Uterus (tissue), 4 donors: ENCODE measurements around the gene IL17B. TPM values are rescaled to one million over a fixed set of nuclear protein-coding genes. Genes with fewer than 3 reads are reported as not detected.

ENCODE experiments used
- DNase-seq, 2 donors: peaks; one replicate each; pipeline ENCODE4 v3.0.0-alpha.2; 2019 to 2020
- H3K27ac ChIP-seq, 2 donors: fragments of 200-600 bp; sonication (generic); 1 replicate in 1 of 2; 2 replicates in 1 of 2; pipeline ENCODE4 v1.5.1; 2016 to 2018
- H3K27me3 ChIP-seq, 2 donors: fragments of 200-600 bp; sonication (generic); one replicate each; pipeline ENCODE4 v1.5.1; 2018 to 2019; ENCODE audit warnings: control low read depth in 1 of 2
- H3K36me3 ChIP-seq, 2 donors: fragments of 200-600 bp; sonication (generic); one replicate each; pipeline ENCODE4 v1.5.1; 2019; ENCODE audit warnings: control low read depth in 1 of 2
- H3K4me1 ChIP-seq, 2 donors: fragments of 200-600 bp; sonication (generic); one replicate each; pipeline ENCODE4 v1.5.1; 2018 to 2019; ENCODE audit warnings: control low read depth in 1 of 2
- H3K4me3 ChIP-seq, 2 donors: fragments of 200-600 bp; sonication (generic); 1 replicate in 1 of 2; 2 replicates in 1 of 2; pipeline ENCODE4 v1.5.1; 2018 to 2019; ENCODE audit warnings: mild to moderate bottlenecking in 1 of 2
- H3K9me3 ChIP-seq, 2 donors: fragments of 200-600 bp; sonication (generic); one replicate each; pipeline ENCODE4 v1.5.1; 2019; ENCODE audit warnings: control low read depth in 1 of 2
- POLR2A ChIP-seq, 2 donors: fragments of 450-650 bp; IDR thresholded peaks; one replicate each; pipeline ENCODE4 v1.6.1; 2016; ENCODE audit warnings: antibody characterized with exemption in 2 of 2, mild to moderate bottlenecking in 1 of 2, moderate library complexity in 1 of 2
- intact Hi-C: fragments of 100-400 bp; cut with DNase I; formaldehyde crosslinking; loops from one replicate; pipeline ENCODE4 v1.15.1; 2023; ENCODE audit warnings: low total_unique reads
- total RNA-seq, 4 donors: library from RNA; depleted of rRNA in 3 of 4; stranded (reverse); fragments of >200 nt in 3 of 4; gene quantifications; one replicate each; pipeline versions ENCODE4 v1.1.0 to v1.2.4, GENCODE V29; 2014 to 2023
- TF ChIP-seq, protein P1 (sequence below), 4 experiments: fragments of 200-600 bp in 2 of 4; fragments of 450-650 bp in 2 of 4; sonication (generic) in 2 of 4; IDR thresholded peaks; one replicate each; pipeline ENCODE4 v1.5.1; 2016 to 2019; ENCODE audit warnings: antibody characterized with exemption in 4 of 4, mild to moderate bottlenecking in 2 of 4, moderate library complexity in 1 of 4
- donor health status: DM: yes; HTN: yes; CAD: no.

Gene IL17B
- total RNA-seq, 4 donors from 2014 or later, result 1.6 to 2.3 TPM; not detected in 2

DNA sequence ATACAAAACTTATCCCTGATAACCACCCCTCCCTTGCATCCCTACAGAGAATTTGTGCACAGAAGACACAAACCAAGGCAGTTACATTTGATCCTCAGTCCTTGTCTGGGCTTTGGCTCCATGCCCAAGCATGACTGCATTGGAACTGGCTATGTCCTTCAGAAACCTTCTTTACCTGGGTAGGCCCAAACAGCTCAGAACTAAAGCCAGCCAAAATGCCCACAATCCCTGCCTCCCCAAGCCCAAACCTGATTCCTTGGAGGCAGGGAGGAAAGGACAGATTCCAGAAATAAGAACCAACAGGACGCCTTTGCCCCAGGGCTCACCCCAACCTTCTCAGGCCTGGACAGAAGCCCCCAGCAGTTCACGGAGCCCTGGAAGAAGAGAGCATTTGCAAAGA is 8.2 kb downstream of the IL17B start:
- Histone ChIP-seq H3K27me3 (no peaks in the 10 kb centered on the region), H3K36me3 (no peaks in the 10 kb centered on the region), H3K4me1 (no peaks in the 10 kb centered on the region), H3K4me3 (no peak overlapping the region), H3K27ac (peak overlapping the region in 1 of 2 donors; percentile 72), H3K9me3 (no peaks in the 10 kb centered on the region)
- intact Hi-C loops, result no loop called here
- no peak for TF ChIP-seq POLR2A (IDR thresholded peaks at IDR 0.05)
- TF ChIP-seq, protein P1, sequence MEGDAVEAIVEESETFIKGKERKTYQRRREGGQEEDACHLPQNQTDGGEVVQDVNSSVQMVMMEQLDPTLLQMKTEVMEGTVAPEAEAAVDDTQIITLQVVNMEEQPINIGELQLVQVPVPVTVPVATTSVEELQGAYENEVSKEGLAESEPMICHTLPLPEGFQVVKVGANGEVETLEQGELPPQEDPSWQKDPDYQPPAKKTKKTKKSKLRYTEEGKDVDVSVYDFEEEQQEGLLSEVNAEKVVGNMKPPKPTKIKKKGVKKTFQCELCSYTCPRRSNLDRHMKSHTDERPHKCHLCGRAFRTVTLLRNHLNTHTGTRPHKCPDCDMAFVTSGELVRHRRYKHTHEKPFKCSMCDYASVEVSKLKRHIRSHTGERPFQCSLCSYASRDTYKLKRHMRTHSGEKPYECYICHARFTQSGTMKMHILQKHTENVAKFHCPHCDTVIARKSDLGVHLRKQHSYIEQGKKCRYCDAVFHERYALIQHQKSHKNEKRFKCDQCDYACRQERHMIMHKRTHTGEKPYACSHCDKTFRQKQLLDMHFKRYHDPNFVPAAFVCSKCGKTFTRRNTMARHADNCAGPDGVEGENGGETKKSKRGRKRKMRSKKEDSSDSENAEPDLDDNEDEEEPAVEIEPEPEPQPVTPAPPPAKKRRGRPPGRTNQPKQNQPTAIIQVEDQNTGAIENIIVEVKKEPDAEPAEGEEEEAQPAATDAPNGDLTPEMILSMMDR (IDR thresholded peaks at IDR 0.05), result no peak
- DNase-seq, result peak in 1 of 2 donors; percentile 42

DNA sequence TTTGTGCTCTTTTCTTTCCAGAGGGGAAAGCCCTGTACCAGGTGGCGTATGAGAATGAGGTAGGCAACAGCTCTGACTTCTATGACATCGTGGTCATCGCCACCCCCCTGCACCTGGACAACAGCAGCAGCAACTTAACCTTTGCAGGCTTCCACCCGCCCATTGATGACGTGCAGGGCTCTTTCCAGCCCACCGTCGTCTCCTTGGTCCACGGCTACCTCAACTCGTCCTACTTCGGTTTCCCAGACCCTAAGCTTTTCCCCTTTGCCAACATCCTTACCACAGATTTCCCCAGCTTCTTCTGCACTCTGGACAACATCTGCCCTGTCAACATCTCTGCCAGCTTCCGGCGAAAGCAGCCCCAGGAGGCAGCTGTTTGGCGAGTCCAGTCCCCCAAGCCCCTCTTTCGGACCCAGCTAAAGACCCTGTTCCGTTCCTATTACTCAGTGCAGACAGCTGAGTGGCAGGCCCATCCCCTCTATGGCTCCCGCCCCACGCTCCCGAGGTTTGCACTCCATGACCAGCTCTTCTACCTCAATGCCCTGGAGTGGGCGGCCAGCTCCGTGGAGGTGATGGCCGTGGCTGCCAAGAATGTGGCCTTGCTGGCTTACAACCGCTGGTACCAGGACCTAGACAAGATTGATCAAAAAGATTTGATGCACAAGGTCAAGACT is 11.0 kb downstream of the IL17B start:
- no peak overlapping the region for H3K27ac ChIP-seq
- H3K9me3 ChIP-seq, result no peaks in the 10 kb centered on the region
- TF ChIP-seq POLR2A (IDR thresholded peaks at IDR 0.05), result no peak
- TF ChIP-seq, protein P1 (IDR thresholded peaks at IDR 0.05), result no peak
- no peak for DNase-seq
- no peaks in the 10 kb centered on the region for H3K27me3 ChIP-seq
- H3K4me3 ChIP-seq, result no peak overlapping the region
- no peaks in the 10 kb centered on the region for H3K4me1 ChIP-seq
- no peaks in the 10 kb centered on the region for H3K36me3 ChIP-seq
- intact Hi-C loops, result loop anchor here (5.0 kb wide), 1 partner anchor 199 kb away; no protein-coding TSS in a partner anchor

DNA sequence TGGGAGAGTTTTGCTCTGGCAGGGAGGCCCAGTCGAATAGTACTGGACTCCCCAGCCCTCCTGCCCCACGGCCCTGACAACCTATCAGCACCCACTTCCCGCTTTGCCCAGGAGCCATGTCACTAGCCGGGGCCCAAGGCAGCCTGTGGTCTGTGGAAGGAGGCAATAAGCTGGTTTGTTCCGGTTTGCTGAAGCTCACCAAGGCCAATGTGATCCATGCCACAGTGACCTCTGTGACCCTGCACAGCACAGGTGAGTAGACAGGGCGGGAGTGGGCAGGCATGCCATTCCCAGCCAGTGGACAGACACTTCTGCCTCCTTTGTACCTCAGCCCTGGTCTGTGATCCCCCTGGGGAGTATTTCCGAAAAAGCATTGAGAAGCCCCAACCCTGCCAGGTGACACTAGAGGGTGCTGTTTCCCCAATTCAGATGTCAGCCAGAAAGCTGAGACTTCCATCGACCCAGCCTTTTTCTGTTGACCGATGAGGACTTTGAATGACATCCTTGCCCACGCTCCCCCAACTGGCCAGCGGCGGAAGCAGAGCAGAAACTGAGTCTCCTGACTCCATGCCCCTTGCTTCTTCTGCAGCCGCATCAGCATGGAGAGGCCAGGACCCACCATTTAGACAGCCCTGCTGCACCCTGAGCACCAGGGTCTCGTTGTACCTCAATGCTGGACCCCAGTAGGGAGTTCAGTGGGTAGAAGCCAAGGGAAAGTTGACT is 11.7 kb downstream of the IL17B start:
- Histone ChIP-seq H3K27me3 (no peaks in the 10 kb centered on the region), H3K9me3 (no peaks in the 10 kb centered on the region), H3K36me3 (no peaks in the 10 kb centered on the region), H3K27ac (peak overlapping the region in 1 of 2 donors; percentile 35), H3K4me1 (no peaks in the 10 kb centered on the region), H3K4me3 (no peak overlapping the region)
- intact Hi-C loops, result loop anchor here (5.0 kb wide), 1 partner anchor 200 kb away; no protein-coding TSS in a partner anchor
- peak; percentile 71 to 80 for DNase-seq
- TF ChIP-seq, protein P1 (IDR thresholded peaks at IDR 0.05), result peak; percentile 75 to 83 (median 77)
- no peak for TF ChIP-seq POLR2A (IDR thresholded peaks at IDR 0.05)

DNA sequence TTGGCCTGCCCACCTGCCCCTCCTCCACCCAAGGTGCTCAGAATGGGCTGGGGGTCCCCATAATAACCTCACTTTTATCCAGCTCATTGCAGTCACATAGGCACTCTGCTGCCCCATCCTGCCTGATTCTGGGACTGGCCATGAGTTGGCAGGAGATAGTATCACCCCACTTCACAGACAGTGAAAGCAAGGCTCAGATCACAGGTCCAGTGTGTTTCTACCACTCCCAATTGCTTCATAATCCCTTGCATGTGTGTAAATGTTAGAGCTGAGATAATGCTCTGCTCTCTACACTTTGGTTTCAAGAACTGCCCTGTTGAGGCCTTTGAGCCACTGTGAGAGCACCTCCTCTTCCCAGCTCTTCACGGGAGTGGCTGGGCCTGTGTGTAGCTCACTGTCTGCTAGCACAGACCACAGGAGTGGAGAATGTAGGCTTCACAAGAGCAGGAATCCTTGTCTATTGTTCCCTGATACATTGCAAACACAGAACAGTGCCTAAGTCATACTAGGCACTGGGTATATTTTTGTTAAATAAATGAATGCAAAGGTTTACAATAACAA is 12.8 kb downstream of the IL17B start:
- Histone ChIP-seq H3K27me3 (no peaks in the 10 kb centered on the region), H3K4me1 (no peaks in the 10 kb centered on the region), H3K9me3 (no peaks in the 10 kb centered on the region), H3K36me3 (no peaks in the 10 kb centered on the region), H3K27ac (no peak overlapping the region), H3K4me3 (no peak overlapping the region)
- no peak for DNase-seq
- TF ChIP-seq, protein P1 (IDR thresholded peaks at IDR 0.05), result no peak
- no peak for TF ChIP-seq POLR2A (IDR thresholded peaks at IDR 0.05)
- intact Hi-C loops, result loop anchor here (5.0 kb wide), 1 partner anchor 201 kb away; no protein-coding TSS in a partner anchor

DNA sequence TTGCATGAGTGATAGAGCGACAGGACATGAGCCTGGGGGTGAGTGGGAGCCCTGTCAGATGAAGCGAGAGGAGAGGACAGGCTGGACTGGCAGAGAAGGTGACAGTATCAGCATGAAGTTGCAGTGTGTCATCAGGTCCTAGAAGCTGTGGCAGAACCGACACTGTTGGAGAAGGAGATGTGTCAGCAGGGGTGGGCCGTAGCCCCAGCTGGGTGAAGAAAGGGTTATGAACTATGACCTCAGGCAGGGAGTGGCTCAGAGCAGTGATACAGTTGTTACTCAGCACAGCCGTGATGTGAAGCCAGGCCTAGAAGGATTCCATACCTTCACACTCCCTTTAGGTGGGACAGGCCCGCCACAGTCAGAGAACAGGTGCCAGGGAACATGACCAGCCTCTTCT is 13.7 kb downstream of the IL17B start:
- Histone ChIP-seq H3K4me3 (no peak overlapping the region), H3K36me3 (no peaks in the 10 kb centered on the region), H3K27ac (no peak overlapping the region), H3K27me3 (no peaks in the 10 kb centered on the region), H3K9me3 (no peaks in the 10 kb centered on the region), H3K4me1 (no peaks in the 10 kb centered on the region)
- no peak for DNase-seq
- intact Hi-C loops, result loop anchor here (5.0 kb wide), 1 partner anchor 202 kb away; no protein-coding TSS in a partner anchor
- TF ChIP-seq, protein P1 (IDR thresholded peaks at IDR 0.05), result no peak
- no peak for TF ChIP-seq POLR2A (IDR thresholded peaks at IDR 0.05)
